HG02678 (cell line): ENCODE measurements around the gene RBM12.
A peak's percentile ranks its signal among the peaks of the same experiment; 100 is the strongest.

ENCODE experiments used
- ATAC-seq: cut with Tn5 transposase; IDR thresholded peaks from one replicate; pipeline ENCODE4 v1.9.1; 2021; ENCODE audit warnings: mild to moderate bottlenecking, moderate library complexity; ENCODE audit not compliant: unreplicated experiment

The RBM12 gene

GRCh38 chr20:35626386-35627001, 38.2 kb downstream of the RBM12 start:
- ATAC-seq: no peak

GRCh38 chr20:35625584-35626385, 38.9 kb downstream of the RBM12 start:
- no peak for ATAC-seq

GRCh38 chr20:35621560-35621946, 43.1 kb downstream of the RBM12 start:
- ATAC-seq: no peak

GRCh38 chr20:35620818-35621559, 43.7 kb downstream of the RBM12 start:
- ATAC-seq: no peak

GRCh38 chr20:35619196-35620095, 45.3 kb downstream of the RBM12 start:
- peak; percentile 44 for ATAC-seq

- no peak for ATAC-seq
Observed at GRCh38 chr20:35618263-35619131, 46.2 kb downstream of the RBM12 start.

- no peak for ATAC-seq
Observed at GRCh38 chr20:35617397-35618262, 47.1 kb downstream of the RBM12 start.

GRCh38 chr20:35616465-35617396, 48.0 kb downstream of the RBM12 start:
- no peak for ATAC-seq

GRCh38 chr20:35615667-35616464, 48.8 kb downstream of the RBM12 start, which contains the start of gene SPAG4:
Gene SPAG4, plus strand, starts transcription at chr20:35615829. Its CDS starts 175 bp downstream, at chr20:35616004.
- ATAC-seq: peak; percentile 71

GRCh38 chr20:35611482-35611881, 53.2 kb downstream of the RBM12 start:
- ATAC-seq: peak; percentile 40

GRCh38 chr20:35610833-35611427, 53.8 kb downstream of the RBM12 start:
- no peak for ATAC-seq

GRCh38 chr20:35607003-35607735, 57.5 kb downstream of the RBM12 start:
- no peak for ATAC-seq

GRCh38 chr20:35606127-35606526, 58.6 kb downstream of the RBM12 start:
- ATAC-seq: no peak

- no peak for ATAC-seq
Observed at GRCh38 chr20:35604449-35604747, 60.3 kb downstream of the RBM12 start.

GRCh38 chr20:35603695-35604448, 60.8 kb downstream of the RBM12 start:
- ATAC-seq: no peak
